A549 (cell line): Measurements from ENCODE around the gene SLC29A2. TPM values are rescaled to one million over a fixed set of nuclear protein-coding genes. Genes with fewer than 3 reads are reported as not detected.

Experiments
- BCL3 ChIP-seq: fragments of >200 bp; sonication (Bioruptor Twin); formaldehyde crosslinking; IDR thresholded peaks from 3 replicates; pipeline ENCODE4 v1.6.1; 2016
- BHLHE40 ChIP-seq: IDR thresholded peaks from 2 replicates; pipeline ENCODE4 v1.6.1; 2012; ENCODE audit warnings: low read depth, low read length, inconsistent platforms
- CBX2 ChIP-seq: fragments of 200-600 bp; sonication (generic); IDR thresholded peaks from 2 replicates; pipeline ENCODE4 v1.6.1; 2016; ENCODE audit warnings: low read depth, mild to moderate bottlenecking, borderline replicate concordance
- CTCF ChIP-seq: fragments of >200 bp; sonication (Bioruptor Twin); formaldehyde crosslinking; IDR thresholded peaks from 3 replicates; pipeline ENCODE4 v1.5.1; 2016
- ELK1 ChIP-seq: fragments of 150-350 bp; IDR thresholded peaks from 2 replicates; pipeline ENCODE4 v1.6.1; 2014; ENCODE audit warnings: low read depth, mild to moderate bottlenecking, low read length
- FOXS1 ChIP-seq: fragments of 250-450 bp; sonication (Bioruptor Pico); IDR thresholded peaks from 2 replicates; pipeline ENCODE4 v1.5.0; 2020; ENCODE audit warnings: mild to moderate bottlenecking, moderate library complexity
- HDAC2 ChIP-seq: fragments of 200-600 bp; sonication (generic); IDR thresholded peaks from 2 replicates; pipeline ENCODE4 v1.6.1; 2016
- HES2 ChIP-seq: fragments of >200 bp; sonication (Bioruptor Twin); formaldehyde crosslinking; IDR thresholded peaks from 2 replicates; pipeline ENCODE4 v1.6.1; 2016
- HOXB13 ChIP-seq: fragments of 250-450 bp; sonication (Bioruptor Pico); IDR thresholded peaks from 2 replicates; pipeline ENCODE4 v1.5.0; 2020; ENCODE audit warnings: low read depth, mild to moderate bottlenecking, moderate library complexity
- HOXB5 ChIP-seq: fragments of 250-450 bp; sonication (Bioruptor Pico); IDR thresholded peaks from 2 replicates; pipeline ENCODE4 v1.5.0; 2020; ENCODE audit warnings: mild to moderate bottlenecking, moderate library complexity
- MAFK ChIP-seq: fragments of 450-650 bp; IDR thresholded peaks from 2 replicates; pipeline ENCODE4 v1.6.1; 2014; ENCODE audit not compliant: partially characterized antibody
- MAZ ChIP-seq: fragments of 150-350 bp; IDR thresholded peaks from 2 replicates; pipeline ENCODE4 v1.6.1; 2014; ENCODE audit warnings: antibody characterized with exemption, low read depth, low read length, borderline replicate concordance
- MYC ChIP-seq: IDR thresholded peaks from 2 replicates; pipeline ENCODE4 v1.6.1; 2012; ENCODE audit warnings: mild to moderate bottlenecking, inconsistent platforms, low read length, improper control_type of control experiment, borderline replicate concordance
- NFE2L2 ChIP-seq: fragments of 150-350 bp; conservative IDR thresholded peaks from 2 replicates; pipeline ENCODE4 v1.6.1; 2014; ENCODE audit warnings: low read length
- NPAS2 ChIP-seq: fragments of 250-450 bp; sonication (Bioruptor Pico); IDR thresholded peaks from 2 replicates; pipeline ENCODE4 v1.8.0; 2022; ENCODE audit warnings: mild to moderate bottlenecking, moderate library complexity, borderline replicate concordance
- NR3C1 ChIP-seq: fragments of >200 bp; sonication (Bioruptor Twin); formaldehyde crosslinking; IDR thresholded peaks from 3 replicates; pipeline ENCODE4 v1.6.1; 2017
- PBX3 ChIP-seq: IDR thresholded peaks from 2 replicates; pipeline ENCODE4 v1.6.1; 2012
- POLR2AphosphoS2 ChIP-seq: conservative IDR thresholded peaks from 2 replicates; pipeline ENCODE4 v1.6.1; 2012; ENCODE audit warnings: low read length, improper control_type of control experiment, inconsistent platforms
- RAD21 ChIP-seq, 2 experiments: fragments of >200 bp in 1 of 2; sonication (Bioruptor Twin) in 1 of 2; formaldehyde crosslinking in 1 of 2; IDR thresholded peaks in 1 of 2; conservative IDR thresholded peaks in 1 of 2; 2 replicates in 1 of 2; 3 replicates in 1 of 2; pipeline ENCODE4 v1.6.1; 2012 to 2018; ENCODE audit warnings: inconsistent platforms in 1 of 2
- RARB ChIP-seq: fragments of 250-450 bp; sonication (Bioruptor Pico); IDR thresholded peaks from 2 replicates; pipeline ENCODE4 v1.8.0; 2021; ENCODE audit warnings: mild to moderate bottlenecking, moderate library complexity
- RCOR1 ChIP-seq: fragments of 150-350 bp; IDR thresholded peaks from 2 replicates; pipeline ENCODE4 v1.6.1; 2014; ENCODE audit warnings: antibody characterized with exemption, low read length, low read depth
- RNF2 ChIP-seq: fragments of 200-600 bp; sonication (generic); IDR thresholded peaks from 2 replicates; pipeline ENCODE4 v1.6.1; 2016; ENCODE audit warnings: low read depth, mild to moderate bottlenecking, antibody characterized with exemption, moderate library complexity, borderline replicate concordance
- USF2 ChIP-seq: fragments of 450-650 bp; IDR thresholded peaks from 2 replicates; pipeline ENCODE4 v1.6.1; 2014; ENCODE audit warnings: antibody characterized with exemption
- ZNF302 ChIP-seq: fragments of 250-450 bp; sonication (Bioruptor Pico); IDR thresholded peaks from 2 replicates; pipeline ENCODE4 v1.9.0; 2021; ENCODE audit warnings: inconsistent platforms, mild to moderate bottlenecking, moderate library complexity
- polyA plus RNA-seq, 4 experiments: library from polyadenylated mRNA; depleted of rRNA in 3 of 4; stranded (reverse); fragments of >200 nt; fragmentation: RNase III in 1 of 4; extraction: RNeasy Plus Mini Kit Qiagen cat#74134 plus additional on column Dnase treatment in 1 of 4; gene quantifications; 2 replicates in 3 of 4; 3 replicates in 1 of 4; pipeline ENCODE4 v1.2.3, GENCODE V29; 2011 to 2017

The SLC29A2 gene
- polyA plus RNA-seq, 2 of the 4 experiments (the other 2 are of a cell fraction) = 2.6 to 7.6 TPM

- TF ChIP-seq MYC = peak; percentile 96
- peak; percentile 83 to 86 for TF ChIP-seq RAD21 (conservative IDR thresholded peaks at IDR 0.05 in 1 of 2, IDR thresholded peaks at IDR 0.05 in 1 of 2)
- TF ChIP-seq CTCF = peak; percentile 93
- no peak for TF ChIP-seq MAZ
- TF ChIP-seq NPAS2 (CRISPR knock-in tag) = peak; percentile 74; the same call in 1 of the 2 replicates
- TF ChIP-seq RARB (CRISPR knock-in tag) = no peak
- TF ChIP-seq FOXS1 (CRISPR knock-in tag) = no peak
- no peak for TF ChIP-seq BCL3
- 0 out of 2 replicates have a peak, but pooled peaks have one; percentile 32 for TF ChIP-seq BHLHE40
- TF ChIP-seq HES2 = no peak
- no peak for TF ChIP-seq ZNF302 (CRISPR knock-in tag)
- TF ChIP-seq NR3C1 = no peak
- TF ChIP-seq CBX2 = no peak
- no peak for TF ChIP-seq ELK1
- TF ChIP-seq USF2 = peak; percentile 71
- no peak for TF ChIP-seq RNF2
- no peak for TF ChIP-seq MAFK
- no peak for TF ChIP-seq HOXB13 (CRISPR knock-in tag)
- TF ChIP-seq PBX3 = no peak
- no peak for TF ChIP-seq HOXB5 (CRISPR knock-in tag)
- no peak for TF ChIP-seq POLR2AphosphoS2
- TF ChIP-seq NFE2L2 = no peak
- TF ChIP-seq HDAC2 = no peak
- TF ChIP-seq RCOR1 = no peak
These were observed 43.0 kb downstream of the SLC29A2 start (continued) for GRCh38 chr11:66328302-66329144.
